Caco-2 (cell line): ENCODE results near the gene CCN5. TPM values are rescaled to one million over a fixed set of nuclear protein-coding genes. Genes with fewer than 3 reads are reported as not detected.

Experiments
- BruUV-seq: library from RNA; stranded (reverse); fragments of 400-500 nt; replicated peaks from 2 replicates; lab custom pipeline; 2021; lab: Mats Ljungman, UMichigan
- CTCF ChIA-PET: fragments of 300-600 bp; sonication (Branson Sonifier 250); formaldehyde crosslinking; loops from one replicate; lab custom pipeline; 2022; ENCODE audit warnings: antibody characterized with exemption; lab: Charles Lee
- POLR2A ChIA-PET: fragments of 300-600 bp; sonication (Branson Sonifier 250); formaldehyde crosslinking; loops from one replicate; lab custom pipeline; 2022; ENCODE audit warnings: antibody characterized with exemption; lab: Charles Lee
- DNase-seq, 2 experiments: peaks; one replicate each; pipeline versions ENCODE4 v3.0.0 to v3.0.0-alpha.2; 2020 to 2022
- H3K27me3 ChIP-seq: replicated peaks from 2 replicates; pipeline ENCODE4 v1.6.0; 2011; ENCODE audit warnings: low read length; ENCODE audit not compliant: control insufficient read depth, insufficient read depth
- H3K36me3 ChIP-seq: 2 replicates; pipeline ENCODE4 v1.5.1; 2011; ENCODE audit warnings: low read length; ENCODE audit not compliant: control insufficient read depth, insufficient read depth
- H3K4me1 ChIP-seq: fragments of 250-450 bp; sonication (Bioruptor Pico); 2 replicates; pipeline ENCODE4 v1.5.1; 2020; ENCODE audit warnings: mild to moderate bottlenecking
- H3K4me3 ChIP-seq: 2 replicates; pipeline ENCODE4 v1.5.1; 2011; ENCODE audit warnings: low read depth, mild to moderate bottlenecking, control low read depth, low read length
- H3K9me3 ChIP-seq: fragments of 250-450 bp; sonication (Bioruptor Pico); 2 replicates; pipeline ENCODE4 v1.5.1; 2020; ENCODE audit warnings: mild to moderate bottlenecking, moderate library complexity
- H3K27ac Mint-ChIP-seq: one replicate; pipeline ENCODE4 v1.8.0; 2022; ENCODE audit warnings: mixed read lengths; ENCODE audit not compliant: unreplicated experiment
- H3K27me3 Mint-ChIP-seq: one replicate; pipeline ENCODE4 v1.8.0; 2022; ENCODE audit warnings: mixed read lengths; ENCODE audit not compliant: insufficient read depth, unreplicated experiment
- H3K36me3 Mint-ChIP-seq: one replicate; pipeline ENCODE4 v1.8.0; 2022; ENCODE audit warnings: mild to moderate bottlenecking, mixed read lengths; ENCODE audit not compliant: insufficient read depth, unreplicated experiment
- H3K4me1 Mint-ChIP-seq: one replicate; pipeline ENCODE4 v1.8.0; 2022; ENCODE audit warnings: low read depth, mixed read lengths; ENCODE audit not compliant: unreplicated experiment
- H3K4me3 Mint-ChIP-seq: one replicate; pipeline ENCODE4 v1.8.0; 2022; ENCODE audit warnings: mild to moderate bottlenecking, moderate library complexity, mixed read lengths; ENCODE audit not compliant: unreplicated experiment
- H3K9me3 Mint-ChIP-seq: one replicate; pipeline ENCODE4 v1.8.0; 2022; ENCODE audit warnings: mixed read lengths; ENCODE audit not compliant: unreplicated experiment
- intact Hi-C: fragments of 100-400 bp; cut with micrococcal nuclease; formaldehyde crosslinking; loops from one replicate; pipeline ENCODE4 v1.10.0; 2022; ENCODE audit not compliant: unreplicated experiment
- total RNA-seq: library from RNA; stranded (reverse); gene quantifications from 2 replicates; pipeline ENCODE4 v1.2.3, GENCODE V29; 2022
- TF ChIP-seq, protein P1 (sequence below), 2 experiments: fragments of 200-600 bp in 1 of 2; IDR thresholded peaks; 1 replicate in 1 of 2; 2 replicates in 1 of 2; pipeline versions ENCODE4 v1.5.1 to v1.8.0; 2011 to 2022; ENCODE audit warnings: antibody characterized with exemption in 1 of 2, control low read depth in 1 of 2, inconsistent platforms in 1 of 2, low read depth in 1 of 2, low read length in 1 of 2, mild to moderate bottlenecking in 1 of 2, moderate library complexity in 1 of 2; ENCODE audit not compliant: insufficient read depth in 1 of 2, severe bottlenecking in 1 of 2, unreplicated experiment in 1 of 2

CCN5 gene
- total RNA-seq, 1 experiment from 2014 or later: not detected

DNA sequence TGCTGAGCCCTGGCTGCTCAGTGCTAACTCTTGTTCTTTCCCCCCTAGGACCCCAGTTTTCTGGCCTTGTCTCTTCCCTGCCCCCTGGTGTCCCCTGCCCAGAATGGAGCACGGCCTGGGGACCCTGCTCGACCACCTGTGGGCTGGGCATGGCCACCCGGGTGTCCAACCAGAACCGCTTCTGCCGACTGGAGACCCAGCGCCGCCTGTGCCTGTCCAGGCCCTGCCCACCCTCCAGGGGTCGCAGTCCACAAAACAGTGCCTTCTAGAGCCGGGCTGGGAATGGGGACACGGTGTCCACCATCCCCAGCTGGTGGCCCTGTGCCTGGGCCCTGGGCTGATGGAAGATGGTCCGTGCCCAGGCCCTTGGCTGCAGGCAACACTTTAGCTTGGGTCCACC lies 11.9 kb downstream of the CCN5 start:
- no peak overlapping the region for H3K27ac Mint-ChIP-seq
- H3K9me3 Mint-ChIP-seq: no peaks in the 10 kb centered on the region
- Histone ChIP-seq H3K27me3 (no peaks in the 10 kb centered on the region), H3K36me3 (no peaks in the 10 kb centered on the region), H3K4me3 (no peak overlapping the region), H3K4me1 (peaks cover 12% of the 10 kb centered on the region), H3K9me3 (no peaks in the 10 kb centered on the region)
- ChIA-PET CTCF (interaction anchor here (0.6 to 1.0 kb wide), 3 partner anchors 8 to 42 kb away, joined by 3 read pairs; no protein-coding TSS in a partner anchor), POLR2A (no interaction called here)
- H3K27me3 Mint-ChIP-seq: no peaks in the 10 kb centered on the region
- BruUV-seq: no TSS peak
- no peak for DNase-seq
- H3K4me3 Mint-ChIP-seq: no peak overlapping the region
- TF ChIP-seq, protein P1, sequence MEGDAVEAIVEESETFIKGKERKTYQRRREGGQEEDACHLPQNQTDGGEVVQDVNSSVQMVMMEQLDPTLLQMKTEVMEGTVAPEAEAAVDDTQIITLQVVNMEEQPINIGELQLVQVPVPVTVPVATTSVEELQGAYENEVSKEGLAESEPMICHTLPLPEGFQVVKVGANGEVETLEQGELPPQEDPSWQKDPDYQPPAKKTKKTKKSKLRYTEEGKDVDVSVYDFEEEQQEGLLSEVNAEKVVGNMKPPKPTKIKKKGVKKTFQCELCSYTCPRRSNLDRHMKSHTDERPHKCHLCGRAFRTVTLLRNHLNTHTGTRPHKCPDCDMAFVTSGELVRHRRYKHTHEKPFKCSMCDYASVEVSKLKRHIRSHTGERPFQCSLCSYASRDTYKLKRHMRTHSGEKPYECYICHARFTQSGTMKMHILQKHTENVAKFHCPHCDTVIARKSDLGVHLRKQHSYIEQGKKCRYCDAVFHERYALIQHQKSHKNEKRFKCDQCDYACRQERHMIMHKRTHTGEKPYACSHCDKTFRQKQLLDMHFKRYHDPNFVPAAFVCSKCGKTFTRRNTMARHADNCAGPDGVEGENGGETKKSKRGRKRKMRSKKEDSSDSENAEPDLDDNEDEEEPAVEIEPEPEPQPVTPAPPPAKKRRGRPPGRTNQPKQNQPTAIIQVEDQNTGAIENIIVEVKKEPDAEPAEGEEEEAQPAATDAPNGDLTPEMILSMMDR (IDR thresholded peaks at IDR 0.05; ENCODE audit: insufficient read depth in 1 of 2, low read depth in 1 of 2, low read length in 1 of 2, severe bottlenecking in 1 of 2, unreplicated experiment in 1 of 2): no peak
- H3K4me1 Mint-ChIP-seq: peaks cover 11% of the 10 kb centered on the region
- intact Hi-C loops: no loop called here
- H3K36me3 Mint-ChIP-seq: no peaks in the 10 kb centered on the region

DNA sequence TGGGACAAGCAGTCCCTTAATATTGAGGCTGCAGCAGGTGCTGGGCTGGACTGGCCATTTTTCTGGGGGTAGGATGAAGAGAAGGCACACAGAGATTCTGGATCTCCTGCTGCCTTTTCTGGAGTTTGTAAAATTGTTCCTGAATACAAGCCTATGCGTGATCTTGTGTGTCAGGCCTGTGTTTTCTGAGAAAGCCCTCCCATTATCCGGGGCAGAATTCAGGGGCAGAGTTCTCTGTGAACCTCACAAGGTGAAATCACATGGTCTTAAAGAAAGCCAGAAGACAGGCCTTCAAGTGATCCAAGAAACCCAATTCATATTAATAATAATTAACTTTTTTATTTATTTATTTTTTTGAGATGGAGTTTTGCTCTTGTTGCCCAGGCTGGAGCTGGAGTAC lies 12.5 kb downstream of the CCN5 start:
- Mint-ChIP-seq H3K27me3 (no peaks in the 10 kb centered on the region), H3K4me1 (peaks cover 17% of the 10 kb centered on the region), H3K9me3 (no peaks in the 10 kb centered on the region), H3K27ac (no peak overlapping the region), H3K36me3 (no peaks in the 10 kb centered on the region), H3K4me3 (no peak overlapping the region)
- Histone ChIP-seq H3K36me3 (no peaks in the 10 kb centered on the region), H3K27me3 (no peaks in the 10 kb centered on the region), H3K4me1 (peaks cover 18% of the 10 kb centered on the region), H3K9me3 (no peaks in the 10 kb centered on the region), H3K4me3 (no peak overlapping the region)
- TF ChIP-seq, protein P1 (IDR thresholded peaks at IDR 0.05; ENCODE audit: insufficient read depth in 1 of 2, low read depth in 1 of 2, low read length in 1 of 2, severe bottlenecking in 1 of 2, unreplicated experiment in 1 of 2): no peak
- no peak for DNase-seq
- ChIA-PET CTCF (interaction anchor here (0.6 to 1.0 kb wide), 2 partner anchors 9 to 28 kb away, joined by 3 read pairs; no protein-coding TSS in a partner anchor), POLR2A (no interaction called here)
- intact Hi-C loops: no loop called here
- BruUV-seq: no TSS peak

DNA sequence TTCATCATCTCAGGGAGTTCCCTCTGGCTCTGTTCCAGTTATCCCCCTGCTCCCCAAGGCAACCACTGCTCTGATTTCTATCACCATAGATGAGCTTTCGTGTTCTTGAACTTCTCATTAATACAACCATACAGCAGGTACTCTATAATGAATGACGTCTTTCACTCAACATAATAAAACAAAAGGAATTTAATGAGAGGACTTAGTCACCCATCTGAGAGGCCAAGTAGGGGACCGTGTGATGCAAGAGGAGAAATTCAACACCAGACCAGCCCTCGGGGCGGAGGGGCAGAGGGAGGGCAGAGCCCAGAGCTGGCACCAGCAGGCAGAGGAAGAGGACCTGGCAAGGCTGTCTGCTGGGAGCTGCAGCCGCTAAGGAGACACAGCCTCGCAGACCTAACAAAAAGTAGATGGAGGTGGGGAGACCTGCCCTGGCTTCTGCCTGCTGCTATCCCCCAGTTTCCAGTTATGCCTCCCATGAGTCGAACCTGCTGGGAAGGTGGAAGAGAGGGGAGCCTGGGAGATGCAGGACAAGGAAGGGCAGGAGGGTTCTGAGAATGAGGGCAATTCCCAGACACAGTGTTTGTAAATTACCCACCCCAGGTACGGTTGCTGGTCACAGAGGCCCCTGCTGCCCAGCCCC lies 13.8 kb downstream of the CCN5 start:
- no peak overlapping the region for H3K4me3 Mint-ChIP-seq
- Histone ChIP-seq H3K9me3 (no peaks in the 10 kb centered on the region), H3K36me3 (no peaks in the 10 kb centered on the region), H3K4me3 (no peak overlapping the region), H3K4me1 (peaks cover 26% of the 10 kb centered on the region), H3K27me3 (no peaks in the 10 kb centered on the region)
- intact Hi-C loops: no loop called here
- no peaks in the 10 kb centered on the region for H3K9me3 Mint-ChIP-seq
- ChIA-PET CTCF (interaction anchor here (0.6 to 1.1 kb wide), 2 partner anchors 31 to 44 kb away, joined by 3 to 4 read pairs; no protein-coding TSS in a partner anchor), POLR2A (no interaction called here)
- no peaks in the 10 kb centered on the region for H3K27me3 Mint-ChIP-seq
- DNase-seq: no peak
- TF ChIP-seq, protein P1 (IDR thresholded peaks at IDR 0.05; ENCODE audit: insufficient read depth in 1 of 2, low read depth in 1 of 2, low read length in 1 of 2, severe bottlenecking in 1 of 2, unreplicated experiment in 1 of 2): no peak
- no peak overlapping the region for H3K27ac Mint-ChIP-seq
- H3K4me1 Mint-ChIP-seq: peaks cover 28% of the 10 kb centered on the region
- H3K36me3 Mint-ChIP-seq: peaks cover 7% of the 10 kb centered on the region
- no TSS peak for BruUV-seq
